Stomach (tissue), 9 donors: ENCODE results near the gene KCNK2. TPM values are rescaled to one million over a fixed set of nuclear protein-coding genes. Genes with fewer than 3 reads are reported as not detected.

Experiments
- DNase-seq, 2 donors: peaks; one replicate each; pipeline versions ENCODE4 v3.0.0 to v3.0.0-alpha.2; 2013 to 2019
- H3K27ac ChIP-seq, 5 donors: fragments of 200-600 bp in 4 of 5; sonication (generic) in 4 of 5; one replicate each; pipeline ENCODE4 v1.5.1; 2013 to 2019; ENCODE audit warnings: mild to moderate bottlenecking in 1 of 5, moderate library complexity in 1 of 5
- H3K27me3 ChIP-seq, 3 donors: fragments of 200-600 bp; sonication (generic); one replicate each; pipeline ENCODE4 v1.5.1; 2017 to 2019; ENCODE audit warnings: mixed run types in 1 of 3
- H3K36me3 ChIP-seq, 4 donors: fragments of 200-600 bp; sonication (generic); 1 replicate in 3 of 4; 2 replicates in 1 of 4; pipeline ENCODE4 v1.5.1; 2016 to 2019
- H3K4me1 ChIP-seq, 4 donors: fragments of 200-600 bp; sonication (generic); one replicate each; pipeline ENCODE4 v1.5.1; 2016 to 2019
- H3K4me3 ChIP-seq, 4 donors: fragments of 200-600 bp; sonication (generic) in 3 of 4; one replicate each; pipeline ENCODE4 v1.5.1; 2016 to 2019; ENCODE audit warnings: mild to moderate bottlenecking in 1 of 4
- H3K9me3 ChIP-seq, 4 donors: fragments of 200-600 bp; sonication (generic); one replicate each; pipeline ENCODE4 v1.5.1; 2016 to 2019
- EP300 ChIP-seq: sonication (generic); formaldehyde crosslinking; IDR thresholded peaks from one replicate; pipeline ENCODE4 v1.6.1; 2017; ENCODE audit warnings: antibody characterized with exemption
- POLR2A ChIP-seq, 4 donors: fragments of 450-650 bp; IDR thresholded peaks; one replicate each; pipeline ENCODE4 v1.6.1; 2016; ENCODE audit warnings: antibody characterized with exemption in 4 of 4, control low read depth in 2 of 4, mild to moderate bottlenecking in 1 of 4, moderate library complexity in 1 of 4
- POLR2AphosphoS5 ChIP-seq, 3 donors: sonication (generic); formaldehyde crosslinking; IDR thresholded peaks; one replicate each; pipeline ENCODE4 v1.6.1; 2016; ENCODE audit warnings: antibody characterized with exemption in 3 of 3
- WGBS, 5 donors: extraction: QIAGEN DNeasy Blood & Tissue Kit in 3 of 5; methylation state at CpG; one replicate each; pipeline versions ENCODE4 v1.1.5 to v1.1.7; 2013 to 2018; 5-methylcytosine and 5-hydroxymethylcytosine counted together
- intact Hi-C: fragments of 100-400 bp; cut with DNase I; formaldehyde crosslinking; loops from one replicate; pipeline ENCODE4 v1.15.1; 2023; ENCODE audit warnings: low total_unique reads
- polyA plus RNA-seq, 3 donors: library from polyadenylated mRNA; stranded (reverse); fragments of 200-250 nt; gene quantifications; one replicate each; pipeline ENCODE4 v1.2.3, GENCODE V29; 2013
- total RNA-seq, 5 donors: library from RNA; depleted of rRNA; stranded (reverse); fragments of >200 nt; gene quantifications; one replicate each; pipeline versions ENCODE4 v1.1.0 to v1.2.3, GENCODE V29; 2014 to 2016
- TF ChIP-seq, protein P1 (sequence below), 7 experiments: fragments of 450-650 bp in 4 of 7; fragments of 200-600 bp in 3 of 7; sonication (generic) in 3 of 7; IDR thresholded peaks; one replicate each; pipeline ENCODE4 v1.5.1; 2016 to 2019; ENCODE audit warnings: antibody characterized with exemption in 7 of 7, control low read depth in 2 of 7, mild to moderate bottlenecking in 1 of 7
- donor health status: healthy with polysubstance abuse.
- donor health status: Bipolar disorder and iron deficiency.
- donor health status: healthy.

The KCNK2 gene
- total and polyA plus RNA-seq, 8 donors = 0.40 to 48.7 (median 3.6) TPM; not detected in 2

GRCh38 chr1:215083383-215083961, 935 bp downstream of the KCNK2 start:
- no peaks in the 10 kb centered on the region for H3K36me3 ChIP-seq
- WGBS, 5 donors = 2 to 5% (median 3%) methylated on average over 25 of the region's 25 CpGs
- H3K9me3 ChIP-seq = no peaks in the 10 kb centered on the region
- intact Hi-C loops = no loop called here
- H3K4me3 ChIP-seq = peak overlapping the region; percentile 45 to 58 (median 54)
- TF ChIP-seq EP300 (no peak), POLR2AphosphoS5 (IDR thresholded peaks at IDR 0.05) (no peak), POLR2A (IDR thresholded peaks at IDR 0.05) (no peak)
- TF ChIP-seq, protein P1, sequence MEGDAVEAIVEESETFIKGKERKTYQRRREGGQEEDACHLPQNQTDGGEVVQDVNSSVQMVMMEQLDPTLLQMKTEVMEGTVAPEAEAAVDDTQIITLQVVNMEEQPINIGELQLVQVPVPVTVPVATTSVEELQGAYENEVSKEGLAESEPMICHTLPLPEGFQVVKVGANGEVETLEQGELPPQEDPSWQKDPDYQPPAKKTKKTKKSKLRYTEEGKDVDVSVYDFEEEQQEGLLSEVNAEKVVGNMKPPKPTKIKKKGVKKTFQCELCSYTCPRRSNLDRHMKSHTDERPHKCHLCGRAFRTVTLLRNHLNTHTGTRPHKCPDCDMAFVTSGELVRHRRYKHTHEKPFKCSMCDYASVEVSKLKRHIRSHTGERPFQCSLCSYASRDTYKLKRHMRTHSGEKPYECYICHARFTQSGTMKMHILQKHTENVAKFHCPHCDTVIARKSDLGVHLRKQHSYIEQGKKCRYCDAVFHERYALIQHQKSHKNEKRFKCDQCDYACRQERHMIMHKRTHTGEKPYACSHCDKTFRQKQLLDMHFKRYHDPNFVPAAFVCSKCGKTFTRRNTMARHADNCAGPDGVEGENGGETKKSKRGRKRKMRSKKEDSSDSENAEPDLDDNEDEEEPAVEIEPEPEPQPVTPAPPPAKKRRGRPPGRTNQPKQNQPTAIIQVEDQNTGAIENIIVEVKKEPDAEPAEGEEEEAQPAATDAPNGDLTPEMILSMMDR (IDR thresholded peaks at IDR 0.05) = no peak
- peak overlapping the region in 2 of 5 donors; percentile 25 to 27 for H3K27ac ChIP-seq
- DNase-seq = peak in 1 of 2 donors; percentile 51
- H3K4me1 ChIP-seq = peaks cover 0 to 23% (median 20%) of the 10 kb centered on the region in 4 donors
- H3K27me3 ChIP-seq = peaks cover 0 to 44% (median 23%) of the 10 kb centered on the region in 3 donors

DNA sequence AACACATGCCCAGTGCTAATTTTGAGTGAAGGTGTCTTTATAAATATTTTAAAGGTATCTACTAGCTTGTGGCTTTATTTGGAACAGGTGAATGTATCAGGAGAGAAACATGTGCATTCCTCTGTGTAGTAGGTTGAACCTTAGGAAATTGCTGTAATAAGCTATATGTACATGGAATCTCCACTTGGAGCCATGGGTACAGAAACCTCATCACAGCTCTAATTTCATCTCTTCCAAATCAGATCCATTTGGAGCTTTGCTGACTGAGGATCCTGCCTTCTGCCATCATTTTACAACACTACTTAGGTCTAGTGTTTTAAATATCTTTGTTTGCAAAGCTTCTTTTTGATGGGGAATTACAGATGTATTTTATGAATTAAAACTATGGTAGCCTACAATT, 2.1 kb downstream of the KCNK2 start:
- H3K4me3 ChIP-seq = no peak overlapping the region
- no peak overlapping the region for H3K27ac ChIP-seq
- peaks cover 0 to 44% (median 23%) of the 10 kb centered on the region in 3 donors for H3K27me3 ChIP-seq
- intact Hi-C loops = no loop called here
- no peak for TF ChIP-seq POLR2AphosphoS5 (IDR thresholded peaks at IDR 0.05)
- TF ChIP-seq, protein P1 (IDR thresholded peaks at IDR 0.05) = no peak
- TF ChIP-seq EP300 = no peak
- no peak for TF ChIP-seq POLR2A (IDR thresholded peaks at IDR 0.05)
- H3K4me1 ChIP-seq = peaks cover 0 to 23% (median 20%) of the 10 kb centered on the region in 4 donors
- H3K36me3 ChIP-seq = no peaks in the 10 kb centered on the region
- no peaks in the 10 kb centered on the region for H3K9me3 ChIP-seq
- no peak for DNase-seq

DNA sequence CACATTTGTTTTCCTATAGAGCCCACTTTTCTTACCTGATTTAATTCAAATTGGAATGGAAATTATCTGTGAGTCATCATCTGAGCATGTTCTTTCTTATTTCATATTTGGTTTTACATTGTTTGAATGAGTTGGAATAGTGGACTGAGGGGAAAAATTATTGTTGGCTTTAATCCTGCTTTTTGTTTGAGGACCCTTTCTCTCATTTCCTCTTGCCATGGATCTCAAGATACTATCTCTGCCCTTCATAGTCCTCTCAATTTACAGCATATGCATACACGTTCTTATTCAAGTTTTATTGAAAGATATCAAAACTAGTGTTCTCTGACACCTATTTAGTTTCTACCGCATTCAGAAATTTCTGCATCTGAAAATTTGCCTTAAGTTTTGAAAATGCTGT, 5.1 kb downstream of the KCNK2 start:
- 79 to 87% (median 83%) methylated on average over 2 of the region's 2 CpGs for WGBS, 5 donors
- Histone ChIP-seq H3K27ac (no peak overlapping the region), H3K9me3 (no peaks in the 10 kb centered on the region), H3K27me3 (peaks cover 0 to 24% (median 11%) of the 10 kb centered on the region in 3 donors), H3K4me1 (peaks cover 0 to 10% (median 9%) of the 10 kb centered on the region in 4 donors), H3K36me3 (no peaks in the 10 kb centered on the region), H3K4me3 (no peak overlapping the region)
- intact Hi-C loops = no loop called here
- TF ChIP-seq POLR2A (IDR thresholded peaks at IDR 0.05) (no peak), EP300 (no peak), POLR2AphosphoS5 (IDR thresholded peaks at IDR 0.05) (no peak)
- TF ChIP-seq, protein P1 (IDR thresholded peaks at IDR 0.05) = no peak
- no peak for DNase-seq

DNA sequence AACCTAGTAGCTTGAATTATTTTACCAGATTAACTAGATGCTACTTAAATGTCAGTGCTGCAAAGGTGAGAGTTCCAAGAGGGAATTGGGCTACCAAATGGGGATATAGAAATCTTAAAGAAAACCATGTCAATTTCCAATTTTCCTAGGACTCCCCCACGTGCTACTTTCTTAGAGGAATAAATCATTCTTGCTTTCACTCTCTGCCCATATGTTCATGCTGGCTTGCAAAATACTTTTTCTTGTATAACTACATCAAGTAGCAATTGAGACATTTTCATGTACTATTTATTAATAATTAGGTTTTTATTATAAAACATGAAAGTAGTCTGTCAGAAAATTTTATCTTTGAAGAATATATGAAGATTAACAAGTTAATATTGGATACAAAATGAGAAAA, 11.8 kb downstream of the KCNK2 start:
- TF ChIP-seq POLR2AphosphoS5 (IDR thresholded peaks at IDR 0.05) (no peak), EP300 (no peak), POLR2A (IDR thresholded peaks at IDR 0.05) (no peak)
- TF ChIP-seq, protein P1 (IDR thresholded peaks at IDR 0.05) = no peak
- H3K9me3 ChIP-seq = no peaks in the 10 kb centered on the region
- H3K4me3 ChIP-seq = no peak overlapping the region
- no peak for DNase-seq
- WGBS, 5 donors = 35 to 50% (median 45%) methylated on average over 1 of the region's 1 CpG
- H3K27me3 ChIP-seq = no peaks in the 10 kb centered on the region
- no peak overlapping the region for H3K27ac ChIP-seq
- intact Hi-C loops = no loop called here
- H3K4me1 ChIP-seq = no peaks in the 10 kb centered on the region
- no peaks in the 10 kb centered on the region for H3K36me3 ChIP-seq
